HFFc6 (cell line): ENCODE results near the gene KLHL42. TPM values are rescaled to one million over a fixed set of nuclear protein-coding genes. Genes with fewer than 3 reads are reported as not detected.

Source experiments
- DNase-seq: peaks from one replicate; pipeline ENCODE4 v3.0.0-alpha.2; 2018
- H3K27ac Mint-ChIP-seq: 2 replicates; pipeline ENCODE4 v1.8.0; 2020; ENCODE audit warnings: mild to moderate bottlenecking, mixed read lengths
- H3K27me3 Mint-ChIP-seq: 2 replicates; pipeline ENCODE4 v1.8.0; 2021; ENCODE audit warnings: mild to moderate bottlenecking, moderate library complexity, mixed read lengths; ENCODE audit not compliant: insufficient read depth
- H3K36me3 Mint-ChIP-seq: 2 replicates; pipeline ENCODE4 v1.8.0; 2021; ENCODE audit warnings: low read depth, mixed read lengths
- H3K4me1 Mint-ChIP-seq: 2 replicates; pipeline ENCODE4 v1.8.0; 2020; ENCODE audit warnings: low read depth, mixed read lengths
- H3K4me3 Mint-ChIP-seq: 2 replicates; pipeline ENCODE4 v1.8.0; 2020; ENCODE audit warnings: mild to moderate bottlenecking, moderate library complexity, mixed read lengths
- H3K9me3 Mint-ChIP-seq: 2 replicates; pipeline ENCODE4 v1.8.0; 2020; ENCODE audit warnings: mild to moderate bottlenecking, mixed read lengths
- total RNA-seq, 6 experiments: library from RNA; stranded (reverse); fragmentation: NEBNext Ultra II Directional; extraction: Animal tissue kit (Norgen Biotek cat#: 25700); gene quantifications; 2 replicates in 1 of 6; 3 replicates in 5 of 6; pipeline ENCODE4 v1.2.3, GENCODE V29; 2021
- TF ChIP-seq, protein P1 (sequence below): fragments of 200-600 bp; sonication (generic); IDR thresholded peaks from 2 replicates; pipeline ENCODE4 v1.5.0; 2021; ENCODE audit warnings: antibody characterized with exemption, mild to moderate bottlenecking

KLHL42 gene
- total RNA-seq, 6 experiments from 2014 or later = 17.6 to 24.7 (median 19.3) TPM

- no peak for DNase-seq
- no peaks in the 10 kb centered on the region for H3K4me1 Mint-ChIP-seq
- no peak overlapping the region for H3K4me3 Mint-ChIP-seq
- H3K27me3 Mint-ChIP-seq = peaks cover 7% of the 10 kb centered on the region; the same call in 1 of the 2 replicates
- no peak overlapping the region for H3K27ac Mint-ChIP-seq
- H3K9me3 Mint-ChIP-seq = peaks cover 14% of the 10 kb centered on the region
- TF ChIP-seq, protein P1, sequence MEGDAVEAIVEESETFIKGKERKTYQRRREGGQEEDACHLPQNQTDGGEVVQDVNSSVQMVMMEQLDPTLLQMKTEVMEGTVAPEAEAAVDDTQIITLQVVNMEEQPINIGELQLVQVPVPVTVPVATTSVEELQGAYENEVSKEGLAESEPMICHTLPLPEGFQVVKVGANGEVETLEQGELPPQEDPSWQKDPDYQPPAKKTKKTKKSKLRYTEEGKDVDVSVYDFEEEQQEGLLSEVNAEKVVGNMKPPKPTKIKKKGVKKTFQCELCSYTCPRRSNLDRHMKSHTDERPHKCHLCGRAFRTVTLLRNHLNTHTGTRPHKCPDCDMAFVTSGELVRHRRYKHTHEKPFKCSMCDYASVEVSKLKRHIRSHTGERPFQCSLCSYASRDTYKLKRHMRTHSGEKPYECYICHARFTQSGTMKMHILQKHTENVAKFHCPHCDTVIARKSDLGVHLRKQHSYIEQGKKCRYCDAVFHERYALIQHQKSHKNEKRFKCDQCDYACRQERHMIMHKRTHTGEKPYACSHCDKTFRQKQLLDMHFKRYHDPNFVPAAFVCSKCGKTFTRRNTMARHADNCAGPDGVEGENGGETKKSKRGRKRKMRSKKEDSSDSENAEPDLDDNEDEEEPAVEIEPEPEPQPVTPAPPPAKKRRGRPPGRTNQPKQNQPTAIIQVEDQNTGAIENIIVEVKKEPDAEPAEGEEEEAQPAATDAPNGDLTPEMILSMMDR = no peak
- peaks cover 14% of the 10 kb centered on the region for H3K36me3 Mint-ChIP-seq
Observed at GRCh38 chr12:27851311-27851710, 71.3 kb downstream of the KLHL42 start.

DNA sequence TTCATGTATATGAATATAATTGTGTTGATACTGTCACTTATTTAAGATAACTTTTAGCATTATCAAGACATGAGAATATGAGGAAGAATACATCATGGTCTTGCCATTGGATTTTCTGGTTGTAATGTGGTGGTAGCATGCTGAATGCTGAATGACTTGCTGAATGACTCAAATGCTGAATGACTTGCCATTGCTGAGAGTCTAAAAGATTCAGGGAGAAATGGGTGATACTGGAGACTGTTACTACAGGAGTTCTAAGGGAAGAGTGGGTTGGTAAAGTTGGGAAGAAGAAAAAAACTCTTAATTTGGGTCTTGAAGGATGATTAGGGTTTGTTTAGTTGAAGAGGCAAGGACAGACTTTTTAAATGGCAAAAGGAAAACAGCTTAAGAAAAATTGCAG lies 72.1 kb downstream of the KLHL42 start:
- TF ChIP-seq, protein P1 = no peak
- peaks cover 14% of the 10 kb centered on the region for H3K9me3 Mint-ChIP-seq
- H3K27me3 Mint-ChIP-seq = peaks cover 7% of the 10 kb centered on the region; the same call in 1 of the 2 replicates
- no peak for DNase-seq
- peaks cover 12% of the 10 kb centered on the region for H3K36me3 Mint-ChIP-seq
- H3K4me1 Mint-ChIP-seq = no peaks in the 10 kb centered on the region
- no peak overlapping the region for H3K27ac Mint-ChIP-seq
- no peak overlapping the region for H3K4me3 Mint-ChIP-seq

Other genes with a start within 250 kb of the KLHL42 start
- 1 to 10 TPM; 2.1 to 2.9 (median 2.4) TPM for gene REP15, start 83.8 kb upstream of the KLHL42 start, total RNA-seq
- gene MRPS35, start 69.4 kb upstream of the KLHL42 start, total RNA-seq = 10 to 100 TPM; 39.2 to 47.9 (median 45.6) TPM
- not detected for gene MANSC4, start within 50 bp of the KLHL42 start, total RNA-seq
- gene PTHLH, start 192.5 kb downstream of the KLHL42 start, total RNA-seq = 1 to 10 TPM in 3 of 6 experiments, under 1 TPM in 3; 0.59 to 1.3 (median 1.0) TPM